ENCODE data around the gene EFHB. TPM values are rescaled to one million over a fixed set of nuclear protein-coding genes. Genes with fewer than 3 reads are reported as not detected.
"Not testable (repeated sequence)": the region's sequence is repeated elsewhere in the genome, so short reads cannot be mapped to it uniquely, and the experiment has no call there.

Gene EFHB
- total RNA-seq, 1 donor from 2014 or later = 0.44 TPM

- Mint-ChIP-seq H3K9me3 (no peaks in the 10 kb centered on the region), H3K27ac (no peak overlapping the region), H3K4me3 (no peak overlapping the region), H3K36me3 (ENCODE audit: low read depth) (no peaks in the 10 kb centered on the region), H3K27me3 (peaks cover 15% of the 10 kb centered on the region), H3K4me1 (no peaks in the 10 kb centered on the region)
- peak; percentile 81 for DNase-seq
- intact Hi-C loops (cut with micrococcal nuclease) = loop anchor here (2.0 kb wide), 1 partner anchor 518 kb away; no protein-coding TSS in a partner anchor
These were observed 67.2 kb downstream of the EFHB start for GRCh38 chr3:19866751-19867347.

GRCh38 chr3:19855318-19855717 lies 78.7 kb downstream of the EFHB start:
- intact Hi-C loops (cut with micrococcal nuclease); H3K4me1 Mint-ChIP-seq; H3K36me3 Mint-ChIP-seq (ENCODE audit: low read depth); DNase-seq; H3K27me3 Mint-ChIP-seq; H3K27ac Mint-ChIP-seq; H3K4me3 Mint-ChIP-seq; H3K9me3 Mint-ChIP-seq: not testable (repeated sequence)

- H3K27ac Mint-ChIP-seq; H3K4me3 Mint-ChIP-seq; H3K9me3 Mint-ChIP-seq; intact Hi-C loops (cut with micrococcal nuclease); H3K27me3 Mint-ChIP-seq; H3K4me1 Mint-ChIP-seq; DNase-seq; H3K36me3 Mint-ChIP-seq (ENCODE audit: low read depth): not testable (repeated sequence)
These were observed 87.4 kb downstream of the EFHB start for GRCh38 chr3:19846609-19847008.

Other genes starting within 250 kb of the EFHB start
- gene RAB5A, start 12.9 kb upstream of the EFHB start, total RNA-seq = 58.7 and 60.5 TPM in 2 replicates
- not detected in 2 replicates for gene PP2D1, start 78.0 kb upstream of the EFHB start, total RNA-seq
- 23.3 and 27.9 TPM in 2 replicates for gene KAT2B, start 106.2 kb upstream of the EFHB start, total RNA-seq

Data from activated CD4-positive, alpha-beta T cell treated with anti-CD3 and anti-CD28 coated beads, Interleukin-2, amount 10 ng/mL, durations not matched to agents 24 days and 14 days (primary cell).